Measurements from ENCODE around the gene TLE2.
A peak's percentile ranks its signal among the peaks of the same experiment; 100 is the strongest.

Gene TLE2

GRCh38 chr19:3029065-3029923, at the start of gene TLE2:
Gene TLE2, minus strand, starts transcription at chr19:3029280. Its CDS starts 376 bp downstream, at chr19:3028904.
- no peak for DNase-seq (ENCODE audit: low read depth)

DNA sequence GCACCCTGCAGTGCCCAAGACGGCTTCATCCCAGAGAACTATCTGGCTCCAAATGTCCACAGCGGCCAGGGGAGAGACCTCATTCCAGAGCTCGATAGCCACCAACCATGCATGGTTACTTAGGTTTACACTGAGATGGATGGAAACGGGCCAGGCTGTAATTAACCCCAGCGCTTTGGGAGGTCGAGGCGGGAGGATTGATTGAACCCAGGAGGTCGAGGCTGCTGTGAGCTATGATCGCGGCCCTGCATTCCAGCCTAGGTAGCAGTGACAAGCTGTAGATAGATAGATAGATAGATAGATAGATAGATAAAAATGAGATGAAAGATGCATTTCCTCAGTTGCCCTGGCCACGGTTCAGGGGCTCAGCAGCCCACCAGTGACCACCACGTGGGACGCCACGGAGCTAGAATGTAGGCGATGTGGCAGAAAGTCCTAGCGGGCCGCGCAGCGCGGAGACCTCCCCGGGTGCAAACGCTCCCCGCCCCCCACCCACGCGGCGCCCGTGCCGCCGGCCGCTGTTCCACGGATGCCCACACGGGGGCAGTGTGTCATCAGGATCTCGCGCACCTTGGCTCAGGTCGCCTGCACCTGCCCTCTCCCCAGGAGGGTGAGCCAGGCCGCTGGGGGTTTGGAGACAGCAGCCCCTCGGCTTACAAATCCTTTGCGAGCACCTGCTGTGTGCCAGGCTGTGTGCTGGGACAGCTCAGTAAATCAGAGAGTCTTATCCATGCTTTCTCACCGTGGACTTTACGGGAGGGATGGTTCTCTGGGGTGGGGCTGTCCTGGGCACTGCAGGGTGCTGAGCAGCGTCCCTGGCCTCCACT, 46.7 kb upstream of the TLE2 start:
- peak; percentile 68 for DNase-seq (ENCODE audit: low read depth)

- no peak for DNase-seq (ENCODE audit: low read depth)
Measured at GRCh38 chr19:3073931-3074595, 45.0 kb upstream of the TLE2 start.

DNA sequence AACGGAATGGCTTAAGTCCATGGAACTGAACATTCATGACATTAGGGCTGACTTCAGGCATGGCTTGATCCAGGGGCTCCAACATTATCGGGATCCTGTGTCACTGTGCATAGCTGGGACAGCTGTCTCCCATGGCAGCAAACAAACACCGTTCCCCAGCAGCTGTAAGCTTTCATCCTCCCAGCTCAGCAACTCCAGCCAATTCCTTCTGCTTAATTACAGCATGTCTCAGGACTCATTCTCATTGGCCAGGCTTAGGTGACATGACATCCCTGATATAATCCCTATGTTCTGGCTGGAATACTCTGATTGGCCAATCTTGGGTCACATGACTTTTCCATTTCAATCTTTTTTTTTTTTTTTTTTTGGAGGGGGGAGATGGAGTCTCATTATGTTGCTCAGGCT, 44.1 kb upstream of the TLE2 start:
- DNase-seq (ENCODE audit: low read depth) = no peak

GRCh38 chr19:3071768-3072167, 42.7 kb upstream of the TLE2 start:
- no peak for DNase-seq (ENCODE audit: low read depth)

DNA sequence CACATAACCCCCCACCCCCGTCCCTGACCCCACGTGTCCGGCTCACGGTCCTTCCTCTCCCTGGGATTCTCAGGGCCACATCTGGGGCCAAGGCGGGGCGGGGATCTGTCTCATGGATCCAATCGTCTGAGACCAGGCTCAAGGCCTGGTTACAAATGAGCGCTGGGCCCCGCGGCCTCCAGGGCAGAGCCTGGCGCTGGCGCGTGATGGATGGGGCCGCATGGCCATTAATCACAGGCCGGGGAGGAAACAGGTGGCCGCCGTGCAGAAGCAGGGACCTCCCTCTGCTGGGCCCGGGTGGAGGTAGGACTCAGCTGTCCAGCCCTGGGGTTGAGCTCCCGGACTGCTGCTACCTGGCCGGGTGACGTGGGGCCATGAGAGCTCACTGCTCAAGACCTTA, 39.0 kb upstream of the TLE2 start:
- no peak for DNase-seq (ENCODE audit: low read depth)

DNA sequence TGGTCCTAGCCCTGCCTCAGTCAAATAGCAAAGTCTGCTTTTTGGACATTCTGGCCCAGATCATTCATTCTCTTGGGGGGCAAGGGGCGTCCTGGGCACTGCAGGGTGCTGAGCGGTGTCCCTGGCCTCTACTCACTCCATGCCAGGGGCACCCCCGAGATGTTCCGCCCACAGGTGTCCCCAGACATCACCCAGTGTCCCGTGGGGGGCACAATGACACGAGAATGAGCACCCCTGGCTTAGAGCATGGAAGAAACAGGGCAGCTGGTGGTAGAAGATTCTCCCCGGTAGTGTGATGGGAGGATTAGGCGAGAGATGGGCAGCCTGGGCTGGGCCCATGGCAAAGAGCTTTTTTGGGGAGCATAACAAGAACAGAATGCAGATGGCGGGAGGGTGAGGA, 38.5 kb upstream of the TLE2 start:
- DNase-seq (ENCODE audit: low read depth) = no peak

DNA sequence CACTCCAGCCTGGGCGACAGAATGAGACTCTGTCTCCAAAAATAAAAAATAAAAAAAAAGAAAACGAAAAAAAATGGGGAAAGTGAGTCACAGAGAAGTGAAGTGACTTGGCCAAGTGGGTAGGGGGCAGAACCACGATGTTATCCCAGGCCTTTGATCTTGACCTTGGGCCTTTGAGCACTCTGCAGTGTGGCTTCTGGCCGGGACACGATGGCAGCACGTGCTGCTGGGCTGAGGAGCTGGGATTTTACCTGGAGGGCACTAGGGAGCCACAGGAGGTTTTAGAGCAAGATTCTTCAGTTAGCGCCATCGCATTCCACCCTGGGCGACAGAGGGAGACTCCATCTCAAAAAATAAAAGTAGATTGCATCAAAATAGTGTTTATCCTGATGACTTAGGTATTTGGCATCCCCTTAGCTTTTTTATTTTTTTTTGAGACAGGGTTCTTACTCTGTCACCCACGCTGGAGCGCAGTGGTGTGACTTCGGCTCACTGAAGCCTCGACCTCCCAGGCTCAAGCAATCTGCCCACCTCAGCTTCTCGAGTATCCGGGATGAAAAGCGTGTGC, 37.5 kb upstream of the TLE2 start:
- no peak for DNase-seq (ENCODE audit: low read depth)

- DNase-seq (ENCODE audit: low read depth) = no peak
Measured at GRCh38 chr19:3065675-3066357, 36.7 kb upstream of the TLE2 start.

DNA sequence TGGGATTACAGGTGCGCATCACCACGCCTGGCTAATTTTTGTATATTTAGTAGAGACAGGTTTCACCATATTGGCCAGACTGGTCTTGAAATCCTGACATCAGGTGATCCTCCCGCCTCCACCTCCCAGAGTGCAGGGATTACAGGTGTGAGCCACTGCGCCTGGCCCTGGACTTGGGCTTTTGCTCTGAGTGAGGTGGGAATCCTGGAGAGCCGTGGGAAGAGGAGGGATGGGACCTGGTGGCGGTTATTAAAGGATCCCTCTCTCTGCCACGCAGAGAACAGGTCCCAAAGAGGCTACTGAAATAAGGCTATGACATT, 34.9 kb upstream of the TLE2 start:
- no peak for DNase-seq (ENCODE audit: low read depth)

DNA sequence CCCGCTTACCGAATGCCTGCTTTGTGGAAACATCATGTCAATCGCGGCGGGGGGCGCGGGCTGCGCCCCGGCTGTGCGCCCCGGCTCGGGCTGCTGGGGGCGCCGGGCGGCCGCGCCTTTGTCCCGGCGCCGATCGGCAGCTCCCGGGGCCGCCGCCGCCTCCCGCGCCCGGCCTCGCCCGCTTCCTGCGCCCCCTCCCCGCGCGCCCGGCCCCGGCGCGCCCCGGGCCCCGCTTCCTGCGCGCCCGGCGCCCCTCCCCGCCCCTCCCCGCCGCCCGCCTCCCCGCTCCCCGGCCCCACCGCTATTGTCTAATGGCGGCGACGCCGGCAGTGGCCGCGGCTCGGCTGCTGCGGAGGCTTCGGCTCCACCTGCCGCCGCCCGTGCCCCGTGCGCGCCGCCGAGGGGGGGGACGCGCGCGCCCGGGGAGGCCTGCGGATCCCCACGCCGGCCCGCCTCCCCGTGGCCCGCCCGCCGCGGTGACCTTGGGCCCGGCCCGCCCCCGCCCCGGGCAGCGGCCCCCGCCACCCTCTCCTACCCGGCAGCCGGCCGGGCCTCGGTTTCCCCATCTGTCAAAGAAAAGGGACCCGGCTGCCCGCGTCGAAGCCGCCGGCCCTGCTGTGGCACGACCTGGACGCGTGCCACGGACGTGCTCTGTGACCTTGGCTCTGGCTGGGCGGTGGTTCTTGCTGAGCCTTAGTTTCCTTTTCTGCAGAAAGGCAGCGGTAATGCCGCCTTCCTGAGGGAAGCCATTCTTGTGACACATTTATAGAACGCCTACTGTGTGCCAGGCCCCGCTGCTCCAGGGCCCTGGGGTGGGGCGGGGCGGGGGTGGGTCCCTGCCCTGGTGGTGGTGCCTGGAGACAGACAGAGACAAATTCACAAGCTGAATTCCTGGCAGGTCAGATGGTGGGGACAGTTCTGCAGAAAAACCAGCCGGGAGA, 33.4 kb upstream of the TLE2 start, which contains the start of gene TLE5:
TSS of gene TLE5 (minus strand) at position 331 of the 941 bp plus-strand sequence. CDS start at position 36, 295 bp downstream.
- DNase-seq (ENCODE audit: low read depth) = peak; percentile 41

DNA sequence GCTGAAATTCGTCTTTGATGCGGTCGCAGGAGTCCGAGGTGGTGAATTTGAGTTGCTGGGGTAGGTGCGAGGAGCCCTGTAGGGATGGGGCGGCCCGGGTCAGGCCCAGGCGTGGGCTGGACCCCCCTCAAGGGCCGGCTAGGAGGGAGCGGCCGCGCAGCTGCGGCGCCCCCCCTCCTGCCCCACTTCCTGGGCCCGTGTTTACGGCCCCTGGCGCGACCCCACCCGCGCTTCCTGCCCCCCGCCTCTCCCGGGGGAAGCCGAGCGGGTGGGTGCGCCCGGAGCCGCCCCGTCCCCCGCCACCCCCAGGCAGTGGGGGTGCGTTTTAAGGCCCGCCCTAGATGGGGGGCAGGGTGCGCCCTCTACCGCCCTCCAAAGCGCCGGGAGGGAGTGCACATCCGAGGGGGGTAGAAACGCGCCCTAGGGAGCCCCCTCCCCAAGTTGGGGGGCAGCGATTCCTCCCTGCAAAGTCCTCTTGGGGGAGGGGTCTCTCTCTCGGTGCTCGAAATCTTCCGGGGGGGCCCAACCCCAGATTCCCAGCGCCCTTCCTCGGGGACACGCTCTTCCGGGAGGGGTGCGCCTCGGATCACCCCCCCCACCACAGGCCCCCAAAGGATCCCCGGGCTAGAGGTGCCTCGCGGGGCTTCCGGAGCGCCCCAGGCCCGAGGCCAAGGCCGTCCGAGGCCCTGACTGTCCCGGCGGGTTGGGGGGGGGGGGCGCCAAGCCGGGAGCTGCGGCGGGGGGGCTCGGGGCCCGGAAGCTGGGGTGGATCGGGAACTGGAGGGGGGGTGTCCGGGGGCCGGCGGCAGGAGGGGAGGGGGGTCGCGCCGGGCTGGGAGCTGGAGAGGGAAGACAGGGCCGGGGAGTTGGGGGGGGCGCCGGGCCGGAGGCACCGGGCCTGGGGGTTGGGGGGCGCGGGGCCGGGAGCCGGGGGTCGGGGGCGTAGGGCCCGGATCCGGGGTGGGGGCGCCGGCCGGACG, 32.4 kb upstream of the TLE2 start:
- DNase-seq (ENCODE audit: low read depth) = peak; percentile 53

DNA sequence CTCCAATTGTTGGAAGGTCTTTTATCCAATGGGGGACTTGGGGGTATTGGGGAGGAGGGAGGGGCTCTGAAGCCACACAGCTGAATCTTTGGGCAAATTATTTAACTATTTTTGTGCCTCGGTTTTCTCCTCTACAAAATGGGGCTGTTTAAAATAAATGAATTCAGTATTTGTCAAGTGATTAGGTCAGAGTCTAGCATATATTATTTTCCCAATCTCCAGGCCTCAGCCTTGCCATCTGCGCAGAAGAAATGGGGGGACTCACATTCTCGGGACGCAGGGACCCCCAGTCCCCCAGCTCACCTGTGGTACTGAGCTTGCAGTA, 31.7 kb upstream of the TLE2 start:
- no peak for DNase-seq (ENCODE audit: low read depth)

GRCh38 chr19:3059653-3060052, 30.6 kb upstream of the TLE2 start:
- no peak for DNase-seq (ENCODE audit: low read depth)

DNA sequence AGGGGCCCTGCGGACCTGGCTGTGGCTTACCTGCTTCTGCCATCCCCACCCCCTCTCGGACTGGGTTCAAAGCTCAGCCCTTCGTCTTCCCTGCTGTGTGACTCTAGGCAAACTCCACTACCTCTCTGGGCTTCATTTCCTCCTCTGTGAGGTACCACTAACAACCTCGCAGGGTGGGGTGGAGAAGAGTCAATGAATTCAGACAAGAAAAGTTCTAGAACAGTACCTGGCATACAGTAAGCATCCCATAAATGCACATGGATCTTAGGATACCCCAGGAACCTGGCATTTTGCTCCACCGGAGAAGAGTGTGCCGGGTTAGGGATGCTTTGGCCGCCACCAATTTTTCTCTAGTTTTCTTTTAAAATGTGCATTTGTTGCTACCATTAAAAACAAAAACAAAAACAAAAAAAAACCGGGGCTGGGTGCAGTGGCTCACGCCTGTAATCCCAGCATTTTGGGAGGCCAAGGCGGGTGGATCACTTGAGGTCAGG, 29.8 kb upstream of the TLE2 start:
- no peak for DNase-seq (ENCODE audit: low read depth)

DNA sequence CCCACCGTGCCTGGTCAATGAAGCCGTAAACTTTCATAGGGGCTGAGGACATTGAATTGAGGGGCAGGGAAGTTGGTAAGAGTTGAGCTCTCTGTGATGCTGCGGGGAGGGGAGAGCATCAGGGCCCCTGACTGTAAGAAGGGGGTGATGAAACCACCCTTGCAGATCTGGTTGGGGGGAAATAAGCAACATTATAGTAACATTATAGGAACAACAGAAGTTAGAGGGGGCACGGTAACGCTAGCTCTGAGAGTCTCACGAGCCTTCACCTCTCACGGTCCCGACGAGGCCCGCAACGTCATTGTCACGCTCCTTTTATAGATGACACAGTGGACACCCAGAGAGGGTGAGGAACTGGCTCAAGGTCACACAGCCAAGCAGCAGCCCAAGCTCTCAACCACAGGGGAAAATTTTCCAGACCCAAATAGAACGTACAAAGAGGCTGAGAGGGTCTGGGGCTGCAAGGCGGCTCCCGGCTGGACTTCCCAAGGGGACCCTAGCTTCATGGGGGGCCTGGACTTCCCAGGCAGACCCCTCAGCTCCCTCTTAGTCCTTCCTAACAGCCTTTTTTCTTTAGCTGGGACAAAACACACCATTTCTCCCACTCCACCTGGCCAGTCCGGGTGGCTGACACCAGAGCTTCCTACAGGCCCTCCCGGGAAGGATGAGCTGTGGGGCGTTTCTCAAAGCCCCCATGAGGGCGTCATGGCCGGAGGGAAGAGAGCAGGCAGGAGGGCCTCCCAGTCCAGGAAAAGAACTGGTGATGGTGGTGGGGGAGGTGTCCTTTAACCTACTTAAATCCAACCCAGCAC, 29.1 kb upstream of the TLE2 start:
- no peak for DNase-seq (ENCODE audit: low read depth)

DNA sequence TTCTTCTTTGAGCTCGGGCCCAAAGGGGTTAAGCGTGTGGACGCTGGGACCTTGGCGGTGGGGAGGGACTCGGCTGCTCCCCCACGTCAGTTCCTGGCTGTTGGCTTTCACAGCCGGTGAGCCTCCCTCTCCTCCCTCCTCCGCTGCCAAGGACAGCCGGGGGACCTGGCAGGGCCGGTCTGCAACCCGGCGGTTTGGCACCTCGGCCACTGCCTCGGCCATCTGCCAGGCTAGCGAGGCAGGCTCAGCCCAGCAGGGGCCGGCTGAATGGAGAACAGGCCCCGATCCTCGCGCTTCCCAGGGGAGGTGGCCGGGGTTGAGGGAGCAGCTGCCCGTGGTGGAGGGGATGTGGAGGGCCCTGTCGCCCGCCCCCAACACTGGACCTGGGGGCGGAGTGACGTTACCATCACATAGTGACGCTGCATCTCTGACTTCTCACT, 28.2 kb upstream of the TLE2 start:
- DNase-seq (ENCODE audit: low read depth) = no peak

GRCh38 chr19:3056417-3057088, 27.5 kb upstream of the TLE2 start:
- DNase-seq (ENCODE audit: low read depth) = no peak
